Activated CD8-positive, alpha-beta memory T cell treated with anti-CD3 and anti-CD28 coated beads for 4 hours (primary cell): ENCODE results near the gene CNTNAP2.

Source experiments
- DNase-seq, 2 donors: peaks; one replicate each; pipeline ENCODE4 v3.0.0-alpha.2; 2020; ENCODE audit warnings: low read depth in 2 of 2

CNTNAP2 gene

DNA sequence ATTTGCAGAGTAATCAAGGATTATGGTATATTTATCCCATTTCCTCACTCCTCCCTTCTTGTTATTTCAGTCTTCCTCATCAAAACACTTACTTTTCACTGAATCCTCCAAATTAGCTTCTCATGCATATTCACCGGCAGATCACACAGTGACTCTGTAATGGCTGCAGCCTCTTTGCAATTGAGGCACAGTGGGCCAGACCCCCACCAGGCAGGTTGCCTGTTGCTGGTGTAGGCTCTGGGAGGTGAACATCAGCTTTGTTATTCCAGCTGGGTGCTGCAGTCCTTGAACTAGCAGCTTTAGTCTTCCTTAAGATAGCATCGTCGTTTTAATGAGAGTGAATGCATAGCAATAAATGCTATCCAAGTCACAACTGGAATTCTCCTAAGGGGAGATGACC lies 449.3 kb downstream of the CNTNAP2 start:
- DNase-seq = no peak

DNA sequence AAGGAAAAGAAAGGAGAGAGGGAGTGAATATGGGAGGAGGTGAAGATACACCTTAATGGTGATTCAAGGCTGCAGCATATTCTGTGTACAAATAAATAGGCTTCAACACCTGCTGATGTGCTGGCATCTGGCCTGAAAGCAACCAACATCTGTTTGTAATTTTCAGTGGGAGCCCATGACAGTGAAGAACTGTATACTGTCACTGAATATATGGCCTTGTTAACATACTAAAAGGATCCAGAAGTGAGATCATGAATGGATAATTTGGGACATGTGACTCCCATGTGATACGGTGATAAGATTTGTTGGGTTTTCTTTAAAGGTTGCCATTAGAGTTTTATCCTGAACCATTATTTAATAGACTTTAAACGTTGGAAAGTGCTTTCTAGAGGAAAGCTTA lies 459.3 kb downstream of the CNTNAP2 start:
- DNase-seq = no peak

DNA sequence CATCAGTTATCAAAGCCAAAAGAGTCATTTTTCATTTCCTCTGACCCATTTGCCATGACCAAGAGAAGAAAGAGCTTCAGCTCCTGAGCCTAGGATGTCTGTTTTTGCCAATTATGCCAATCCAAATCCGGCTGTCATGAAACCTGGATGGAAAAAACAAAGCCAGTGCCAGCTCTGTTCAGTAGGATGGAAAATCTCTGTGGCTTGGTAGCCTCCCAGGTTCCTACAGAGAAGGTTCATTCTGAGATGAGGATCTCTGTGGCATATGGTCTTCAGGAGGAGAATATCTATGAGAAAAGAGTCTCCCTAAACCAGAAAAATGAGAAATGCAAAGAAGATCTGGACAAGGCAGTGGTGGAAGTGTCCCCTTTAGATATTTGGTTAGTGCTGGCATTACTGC lies 475.4 kb downstream of the CNTNAP2 start:
- no peak for DNase-seq

DNA sequence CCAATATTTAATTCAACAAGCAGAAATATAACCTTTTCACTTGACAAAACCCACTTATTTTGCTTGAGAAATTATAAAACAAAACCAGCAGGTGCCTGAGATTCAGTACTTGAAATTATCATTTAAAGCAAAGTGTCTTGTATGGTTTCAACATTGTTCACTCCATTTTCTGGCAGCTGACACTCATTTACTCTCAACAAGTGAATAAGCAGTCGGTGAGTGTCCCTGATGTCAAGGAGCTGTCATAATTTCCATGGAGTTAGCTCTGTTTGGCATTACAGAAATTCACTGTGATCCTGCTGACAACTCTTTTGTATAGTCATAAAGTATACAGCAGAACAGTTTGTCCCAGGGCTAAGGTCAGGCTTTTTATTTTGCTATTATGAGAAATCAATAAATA lies 490.0 kb downstream of the CNTNAP2 start:
- DNase-seq = no peak

DNA sequence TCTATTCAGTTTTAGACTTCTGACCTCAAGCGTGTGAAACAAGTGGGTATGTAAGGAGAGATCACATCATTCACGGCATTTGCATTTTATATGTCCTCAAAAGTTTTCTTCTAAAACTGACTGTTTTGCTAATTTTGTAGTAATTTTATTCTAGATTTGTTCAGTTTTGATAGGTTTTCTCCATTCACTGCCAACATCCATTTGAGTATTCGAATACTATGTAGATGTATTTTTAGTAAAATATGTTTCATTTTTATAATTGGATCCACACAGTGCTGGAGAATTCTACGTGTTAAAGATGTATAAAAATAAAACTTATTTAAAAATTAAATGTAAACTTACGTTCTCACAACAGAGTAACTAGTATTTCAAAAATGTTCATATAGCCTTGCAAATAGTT lies 503.0 kb downstream of the CNTNAP2 start:
- DNase-seq = no peak

DNA sequence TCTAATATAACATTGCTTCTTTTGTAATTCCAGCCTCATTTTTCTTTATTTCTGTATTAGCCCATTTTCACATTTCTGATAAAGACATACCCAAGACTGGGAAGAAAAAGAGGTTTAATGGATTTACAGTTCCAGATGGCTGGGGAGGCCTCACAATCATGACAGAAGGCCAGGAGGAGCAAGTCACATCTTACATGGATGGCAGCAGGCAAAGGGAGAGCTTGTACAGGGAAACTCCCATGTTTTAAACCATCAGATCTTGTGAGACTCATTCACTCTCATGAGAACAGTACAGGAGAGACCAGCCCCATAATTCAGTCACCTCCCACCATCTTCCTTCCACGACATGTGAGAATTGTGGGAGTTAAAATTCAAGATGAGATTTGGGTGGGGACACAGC lies 510.3 kb downstream of the CNTNAP2 start:
- DNase-seq = no peak

DNA sequence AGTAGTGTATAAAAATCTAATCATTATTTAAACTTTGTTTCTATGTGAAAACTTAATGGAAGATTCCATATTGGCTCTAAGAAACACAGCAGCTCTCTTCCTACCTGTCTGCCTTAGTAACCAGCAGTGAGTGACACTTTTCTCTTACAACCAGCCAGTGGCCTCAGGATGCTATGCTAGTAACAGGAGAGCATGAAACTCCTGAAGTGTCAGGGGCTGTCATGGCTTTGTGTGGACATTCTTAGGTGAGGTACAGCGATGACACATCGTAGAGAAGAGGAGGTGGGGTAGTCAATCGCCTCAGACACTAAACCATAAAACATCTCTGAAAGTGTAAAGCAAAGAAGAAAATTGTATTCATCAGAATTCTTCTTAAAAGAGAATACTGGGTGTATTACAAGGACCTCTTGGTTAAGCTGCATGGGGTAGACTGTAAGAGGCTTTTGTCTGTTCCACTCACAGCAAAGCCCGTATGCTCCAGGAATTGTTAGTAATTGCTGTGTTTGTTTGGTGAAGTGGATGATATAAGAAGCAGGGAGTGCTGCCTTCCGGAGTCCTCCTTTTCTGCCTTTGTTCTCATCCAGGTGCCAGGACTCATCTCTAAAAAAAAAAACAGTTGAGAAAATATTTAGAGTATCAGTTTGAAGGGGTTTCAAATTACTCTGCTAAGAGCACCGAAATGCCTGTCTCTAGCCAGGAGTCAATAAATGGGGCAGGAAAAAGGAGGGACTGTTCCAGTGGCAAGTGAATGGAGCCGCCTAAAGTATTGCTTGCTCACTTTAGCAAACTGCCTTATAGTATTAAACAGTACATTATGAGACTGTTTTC lies 518.8 kb downstream of the CNTNAP2 start:
- DNase-seq = no peak

DNA sequence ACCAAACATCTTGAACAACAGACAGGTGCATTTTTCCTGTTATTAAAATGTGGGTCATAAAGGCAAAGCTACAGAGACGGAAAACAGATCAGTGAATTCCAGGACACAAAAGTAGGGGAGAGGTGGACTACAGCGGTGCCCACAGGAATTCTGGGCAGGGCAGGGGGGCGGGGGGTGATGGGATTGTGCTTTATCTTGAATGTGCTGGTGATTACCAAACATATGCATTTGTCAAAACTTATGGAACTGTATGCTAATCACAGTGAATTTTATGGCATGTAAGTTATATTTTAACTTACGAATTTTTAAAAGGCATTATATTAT lies 519.4 kb downstream of the CNTNAP2 start:
- DNase-seq = no peak

DNA sequence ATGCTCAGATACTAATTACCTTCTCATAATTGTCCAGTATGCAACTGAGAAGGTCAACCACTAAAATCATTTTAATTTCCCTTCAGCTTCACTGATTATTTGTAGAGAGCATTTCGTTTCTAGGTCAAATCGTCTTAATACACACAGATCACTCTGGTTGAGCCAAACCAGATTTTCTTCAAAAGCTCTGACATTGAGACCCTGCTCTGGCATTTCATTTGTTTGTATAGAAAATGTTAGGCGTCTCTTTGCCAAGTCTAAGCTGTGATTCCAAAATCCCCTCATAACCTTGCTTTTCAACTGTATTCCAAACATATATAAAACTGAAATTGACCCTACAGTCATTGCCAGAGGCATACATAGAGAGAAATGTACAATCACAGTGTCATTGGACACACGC lies 520.0 kb downstream of the CNTNAP2 start:
- no peak for DNase-seq

DNA sequence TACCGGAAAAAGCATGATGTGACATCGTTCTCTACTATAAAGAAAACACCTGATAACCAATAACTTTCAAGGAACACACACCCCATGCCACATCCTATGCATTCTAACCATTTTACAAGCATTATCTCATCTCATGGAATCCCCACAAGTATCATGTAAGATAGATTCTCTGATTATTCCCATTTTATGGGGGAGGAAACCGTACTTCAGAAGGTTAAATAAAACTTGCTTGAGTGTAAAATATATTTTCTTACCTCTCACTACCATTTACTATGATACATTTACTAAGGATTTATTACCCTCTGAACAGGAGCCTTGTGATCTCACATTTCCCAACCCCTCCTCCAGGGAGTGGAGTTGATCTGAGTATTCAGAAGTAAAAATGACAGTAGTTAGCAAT lies 522.7 kb downstream of the CNTNAP2 start:
- no peak for DNase-seq

DNA sequence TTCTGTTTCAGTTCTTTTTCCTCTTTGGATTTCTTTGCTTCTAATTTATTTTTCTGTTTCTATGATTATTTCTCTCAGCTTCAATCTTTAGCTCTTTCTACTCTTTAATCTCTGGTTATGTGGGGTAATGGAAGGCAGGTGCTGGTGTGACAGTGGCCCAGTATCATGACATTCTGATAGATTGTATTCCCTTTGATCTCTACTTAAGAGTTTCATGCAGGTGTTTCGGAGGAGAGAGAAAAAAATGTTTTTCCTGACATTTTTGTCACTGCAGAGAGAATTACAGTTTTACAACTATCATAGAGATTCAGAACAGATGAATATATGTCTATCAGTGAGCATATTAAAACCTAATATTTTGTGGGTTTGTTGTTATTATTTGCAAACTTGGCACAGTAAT lies 524.9 kb downstream of the CNTNAP2 start:
- no peak for DNase-seq

DNA sequence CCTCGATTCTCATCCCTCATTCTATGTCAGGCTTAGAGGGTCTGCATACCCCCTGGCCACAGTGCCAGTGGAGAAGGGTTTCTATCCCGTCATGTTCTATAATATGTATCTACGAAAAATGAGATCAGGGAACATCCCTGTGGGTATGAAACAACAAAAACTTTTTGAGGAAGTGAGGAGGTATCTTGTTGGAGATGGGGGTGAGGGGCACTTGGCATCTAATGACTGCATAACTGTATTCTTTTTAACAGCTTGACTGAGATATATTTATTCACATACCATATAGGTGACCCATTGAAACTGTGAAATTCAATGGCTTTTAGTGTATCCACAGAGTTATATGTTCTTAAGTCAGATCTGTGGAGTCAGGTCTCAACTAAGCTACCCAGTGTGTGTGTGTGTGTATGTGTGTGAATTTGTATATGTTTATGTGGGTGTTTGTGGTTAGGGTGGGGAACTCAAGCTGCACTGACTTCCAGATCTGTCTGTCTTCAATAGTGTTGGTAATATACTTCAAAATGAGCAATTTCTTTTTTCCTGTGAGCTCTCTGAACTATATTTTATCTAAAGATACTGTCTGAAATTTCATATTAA lies 528.9 kb downstream of the CNTNAP2 start:
- DNase-seq = no peak

DNA sequence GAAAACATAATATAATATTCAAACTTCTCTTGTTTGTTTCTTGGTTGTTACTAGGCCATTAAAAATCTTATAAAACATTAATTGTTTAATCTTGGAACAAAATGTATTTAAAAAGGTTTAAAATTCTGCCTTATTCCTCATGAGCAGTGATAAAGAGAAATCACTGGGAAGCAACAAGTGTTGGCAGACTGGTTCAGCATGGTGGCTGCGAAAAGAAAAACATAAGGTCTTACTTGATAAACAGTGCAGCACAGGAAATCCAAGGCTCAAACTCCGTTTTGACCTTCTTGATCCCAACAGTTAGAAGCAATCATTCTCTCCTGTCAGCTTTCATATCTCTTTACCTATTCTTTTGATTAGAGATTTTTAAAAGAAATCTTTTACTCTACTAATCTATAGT lies 530.8 kb downstream of the CNTNAP2 start:
- DNase-seq = no peak

DNA sequence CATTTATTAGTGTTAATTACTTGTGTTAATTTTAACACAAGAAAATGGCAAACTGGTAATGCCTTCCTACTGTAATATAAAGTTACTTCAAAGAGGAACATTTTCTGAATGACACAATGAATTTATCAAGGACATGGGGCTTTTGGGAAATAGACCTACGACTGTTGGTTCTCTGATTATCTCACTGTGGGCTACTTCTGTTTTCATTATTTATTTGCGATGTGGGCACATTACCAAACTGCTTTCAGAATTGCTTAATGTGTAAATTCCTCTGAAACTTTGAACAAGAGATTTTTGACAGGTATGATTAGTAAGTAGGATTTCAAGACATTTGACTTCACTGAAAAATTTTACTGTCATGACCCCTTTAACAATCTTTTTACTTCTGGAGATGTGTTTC lies 535.6 kb downstream of the CNTNAP2 start:
- DNase-seq = no peak

DNA sequence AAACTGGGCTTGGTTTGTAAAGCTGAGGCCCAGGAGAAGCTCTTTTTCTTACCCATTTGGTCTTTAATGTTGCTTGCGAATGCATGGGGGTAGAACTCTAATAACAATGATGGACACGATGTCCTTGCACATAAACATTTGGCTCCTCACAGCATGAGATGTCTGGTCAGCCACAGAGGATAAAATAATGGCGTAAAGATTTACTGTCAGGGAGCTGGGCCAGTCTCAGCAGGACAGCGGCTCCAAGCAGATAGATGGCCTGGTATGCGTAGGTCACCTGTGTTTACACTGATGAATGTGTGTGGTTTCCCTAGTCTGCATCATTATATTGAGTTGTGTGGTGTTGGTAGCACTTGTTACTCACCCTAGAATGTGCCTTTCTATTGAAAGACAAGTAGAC lies 537.4 kb downstream of the CNTNAP2 start:
- no peak for DNase-seq

DNA sequence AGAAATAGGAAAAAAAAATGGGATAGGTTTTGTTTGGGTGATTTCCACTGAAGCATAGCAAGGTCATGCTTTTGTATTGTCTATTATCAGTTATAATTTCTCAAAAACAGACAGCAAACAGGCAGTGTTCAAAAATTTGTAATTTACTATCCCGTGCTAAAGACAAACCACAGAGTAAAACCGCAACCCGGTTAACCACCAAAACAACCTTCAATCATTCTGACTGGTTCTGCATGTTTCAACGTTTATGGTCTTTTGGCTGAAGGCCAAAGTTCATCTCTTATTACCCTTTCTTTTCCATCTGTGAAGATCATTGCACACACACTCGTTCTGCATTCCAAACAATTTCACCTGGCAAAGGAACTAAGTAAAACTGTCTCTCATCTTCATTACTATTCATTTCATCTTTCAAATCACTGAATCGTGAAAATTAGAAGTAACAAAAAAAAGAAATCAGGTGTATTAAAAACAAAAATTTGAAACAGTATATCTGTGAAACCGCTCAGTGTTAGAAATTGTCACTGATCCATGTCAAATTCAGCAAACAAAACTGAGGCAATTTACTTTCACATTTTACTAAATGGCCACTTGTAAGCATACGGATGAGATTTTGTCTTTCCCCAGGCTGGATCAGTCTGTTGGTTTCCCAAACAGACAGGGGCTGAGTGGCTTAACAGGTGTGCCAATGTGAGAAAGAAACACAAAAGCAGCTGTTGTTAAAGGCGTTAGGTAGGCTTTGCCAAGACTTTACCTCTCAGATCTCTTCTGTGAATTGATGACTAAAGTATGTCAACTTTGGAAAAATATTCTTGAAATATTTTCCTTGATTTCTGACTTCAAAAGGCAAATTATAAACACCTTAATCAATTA lies 539.6 kb downstream of the CNTNAP2 start:
- DNase-seq = no peak

DNA sequence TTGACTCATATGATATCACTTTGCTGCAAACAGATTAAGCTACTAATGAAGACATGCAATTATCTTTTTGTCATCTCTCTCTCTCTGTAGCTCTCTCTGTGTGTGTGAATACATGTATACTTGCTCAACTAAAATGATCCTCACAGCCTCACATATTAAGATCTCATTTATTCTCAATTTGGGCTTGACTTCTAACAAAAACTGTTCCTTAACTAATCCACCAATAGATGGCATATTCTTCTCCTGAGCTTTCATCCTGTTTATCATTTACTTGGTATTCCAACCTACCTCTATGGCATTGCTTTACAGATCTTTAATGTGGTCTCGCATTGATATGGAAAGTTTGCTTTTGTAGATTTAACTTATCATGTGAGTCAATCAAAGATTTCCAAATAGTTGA lies 540.4 kb downstream of the CNTNAP2 start:
- no peak for DNase-seq

DNA sequence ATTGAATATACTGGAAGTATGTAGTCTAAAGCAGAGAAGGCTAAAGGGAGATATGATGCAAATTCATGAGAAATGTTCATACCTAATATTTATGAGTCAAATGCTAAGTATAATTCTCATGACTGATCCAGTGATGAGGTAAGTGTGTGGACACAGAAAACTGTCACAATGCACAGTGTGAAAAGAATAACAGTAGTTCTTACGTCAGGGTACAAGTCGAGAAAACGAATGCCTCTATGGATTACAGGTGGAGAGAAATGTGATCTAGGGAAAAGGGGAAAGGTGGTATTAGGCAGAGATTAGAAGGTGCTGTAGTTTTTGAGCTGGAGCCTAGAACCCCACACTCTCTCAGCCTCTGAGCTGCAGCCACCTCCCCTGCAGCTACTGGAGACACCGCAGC lies 542.0 kb downstream of the CNTNAP2 start:
- DNase-seq = no peak

DNA sequence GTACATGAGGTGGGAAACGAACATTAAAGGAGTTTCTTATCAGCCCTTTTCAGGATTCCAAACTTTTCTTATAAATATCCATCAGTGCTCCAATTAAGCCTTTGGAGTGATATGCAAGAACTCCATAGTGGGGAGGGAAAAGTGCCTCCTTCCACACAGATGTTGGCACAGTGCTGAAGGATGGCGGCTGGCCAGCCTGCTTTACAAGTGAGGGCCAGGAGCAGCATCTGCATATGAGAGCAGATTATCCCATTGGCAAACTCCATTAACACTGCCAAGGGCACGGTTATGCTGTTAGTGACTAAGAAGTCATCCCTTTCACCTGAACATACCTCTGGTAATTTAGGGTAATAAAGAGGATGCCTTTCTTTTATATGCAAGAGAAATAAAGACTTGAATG lies 543.1 kb downstream of the CNTNAP2 start:
- no peak for DNase-seq

DNA sequence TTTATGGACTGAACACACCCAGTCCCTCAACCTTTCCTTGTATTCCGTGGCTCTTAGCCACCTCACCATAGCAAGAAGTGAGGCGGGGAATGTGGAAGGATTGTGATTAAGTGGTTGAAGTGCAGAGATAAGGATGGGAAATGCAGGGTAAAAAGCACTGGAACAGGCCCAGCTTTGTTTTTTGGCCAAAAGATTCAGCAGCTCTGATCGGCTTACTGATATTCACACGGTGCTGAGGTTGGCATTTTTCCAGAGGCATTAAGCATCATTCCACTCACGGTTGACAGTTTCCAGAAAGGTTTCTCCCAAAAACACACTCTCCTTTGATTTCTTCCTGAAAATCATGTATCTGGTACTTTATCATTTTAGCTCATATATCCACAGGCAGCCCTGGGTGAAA lies 544.2 kb downstream of the CNTNAP2 start:
- DNase-seq = no peak

DNA sequence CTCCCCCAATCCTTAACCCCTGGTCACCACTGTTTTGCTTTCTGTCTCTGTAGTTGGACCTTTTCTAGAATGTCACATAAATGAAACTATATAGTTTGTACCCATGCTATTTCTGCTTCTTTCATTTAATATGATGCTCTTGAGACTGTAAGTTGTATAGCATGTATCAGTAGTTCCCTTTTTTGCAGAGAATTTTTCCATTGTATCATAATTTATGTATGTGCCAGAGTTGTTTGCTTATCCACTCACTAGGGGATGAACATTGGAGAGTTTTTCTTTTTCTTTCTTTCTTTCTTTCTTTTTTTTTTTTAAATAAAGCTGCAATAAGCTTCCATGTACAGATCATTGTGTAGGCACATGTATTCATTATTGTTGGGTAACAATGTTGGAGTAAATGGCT lies 544.8 kb downstream of the CNTNAP2 start:
- DNase-seq = no peak

DNA sequence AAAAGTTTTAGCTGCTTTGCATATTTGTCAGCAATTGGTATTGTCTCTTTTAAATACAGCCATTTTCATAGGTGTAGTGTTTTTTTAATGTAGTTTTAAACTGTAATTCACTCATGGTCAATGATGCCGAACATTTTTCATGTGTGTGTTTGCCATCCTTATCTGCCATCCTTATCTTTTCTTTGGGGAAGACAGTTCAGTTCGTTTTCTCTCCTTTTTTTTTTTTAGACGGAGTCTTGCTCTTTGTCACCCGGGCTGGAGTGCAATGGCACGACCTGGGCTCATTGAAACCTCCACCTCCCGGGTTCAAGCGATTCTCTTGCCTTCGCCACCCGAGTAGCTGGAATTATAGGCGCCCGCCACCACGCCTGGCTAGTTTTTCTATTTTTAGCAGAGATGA lies 545.3 kb downstream of the CNTNAP2 start:
- DNase-seq = no peak

DNA sequence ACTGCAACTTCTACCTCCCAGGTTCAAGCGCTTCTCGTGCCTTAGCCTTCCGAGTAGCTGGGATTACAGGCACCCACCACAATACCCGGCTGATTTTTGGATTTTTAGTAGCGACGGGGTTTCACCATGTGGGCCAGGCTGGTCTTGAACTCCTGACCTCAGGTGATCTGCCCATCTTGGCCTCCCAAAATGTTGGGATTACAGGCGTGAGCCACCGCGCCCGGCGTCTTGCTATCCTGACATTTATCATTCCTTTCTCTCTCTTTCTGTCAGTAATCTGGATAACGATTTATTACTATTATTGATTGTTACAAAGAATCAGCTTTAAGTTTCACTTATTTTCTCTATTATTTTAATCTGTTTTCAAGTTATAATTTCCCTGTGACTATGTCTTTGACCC lies 548.4 kb downstream of the CNTNAP2 start:
- no peak for DNase-seq
